ENCODE results near the gene CD8B.
"Not testable (repeated sequence)": the region's sequence is repeated elsewhere in the genome, so short reads cannot be mapped to it uniquely, and the experiment has no call there.

The CD8B gene

GRCh38 chr2:86836915-86837695 lies 24.6 kb downstream of the CD8B start:
- in situ Hi-C loops (cut with HindIII; ENCODE audit: low sequenced_read_pairs) = not testable (repeated sequence)

- in situ Hi-C loops (cut with HindIII; ENCODE audit: low sequenced_read_pairs) = not testable (repeated sequence)
Observed at GRCh38 chr2:86835548-86835889, 26.2 kb downstream of the CD8B start.

GRCh38 chr2:86833315-86833714 lies 28.4 kb downstream of the CD8B start:
- in situ Hi-C loops (cut with HindIII; ENCODE audit: low sequenced_read_pairs) = no loop called here

- in situ Hi-C loops (cut with HindIII; ENCODE audit: low sequenced_read_pairs) = no loop called here
Observed at GRCh38 chr2:86832334-86833096, 29.2 kb downstream of the CD8B start.

GRCh38 chr2:86831537-86831936 lies 30.1 kb downstream of the CD8B start:
- in situ Hi-C loops (cut with HindIII; ENCODE audit: low sequenced_read_pairs) = no loop called here

GRCh38 chr2:86826951-86827350 lies 34.7 kb downstream of the CD8B start:
- in situ Hi-C loops (cut with HindIII; ENCODE audit: low sequenced_read_pairs) = no loop called here

GRCh38 chr2:86825693-86826381 lies 35.8 kb downstream of the CD8B start:
- in situ Hi-C loops (cut with HindIII; ENCODE audit: low sequenced_read_pairs) = no loop called here

- in situ Hi-C loops (cut with HindIII; ENCODE audit: low sequenced_read_pairs) = no loop called here
Observed at GRCh38 chr2:86825036-86825692, 36.5 kb downstream of the CD8B start.

- in situ Hi-C loops (cut with HindIII; ENCODE audit: low sequenced_read_pairs) = no loop called here
Observed at GRCh38 chr2:86822668-86823345, 38.9 kb downstream of the CD8B start.

- in situ Hi-C loops (cut with HindIII; ENCODE audit: low sequenced_read_pairs) = no loop called here
Observed at GRCh38 chr2:86821842-86822241, 39.8 kb downstream of the CD8B start.

- in situ Hi-C loops (cut with HindIII; ENCODE audit: low sequenced_read_pairs) = no loop called here
Observed at GRCh38 chr2:86821306-86821705, 40.4 kb downstream of the CD8B start.

GRCh38 chr2:86818957-86819356 lies 42.7 kb downstream of the CD8B start:
- in situ Hi-C loops (cut with HindIII; ENCODE audit: low sequenced_read_pairs) = no loop called here

GRCh38 chr2:86818114-86818801 lies 43.4 kb downstream of the CD8B start:
- in situ Hi-C loops (cut with HindIII; ENCODE audit: low sequenced_read_pairs) = no loop called here

GRCh38 chr2:86815611-86816010 lies 46.1 kb downstream of the CD8B start:
- in situ Hi-C loops (cut with HindIII; ENCODE audit: low sequenced_read_pairs) = no loop called here

GRCh38 chr2:86809481-86810121 lies 52.1 kb downstream of the CD8B start:
- in situ Hi-C loops (cut with HindIII; ENCODE audit: low sequenced_read_pairs) = no loop called here

GRCh38 chr2:86808315-86809161 lies 53.1 kb downstream of the CD8B start:
- in situ Hi-C loops (cut with HindIII; ENCODE audit: low sequenced_read_pairs) = no loop called here

GRCh38 chr2:86807468-86808275 lies 54.0 kb downstream of the CD8B start:
- in situ Hi-C loops (cut with HindIII; ENCODE audit: low sequenced_read_pairs) = no loop called here

GRCh38 chr2:86807133-86807467 lies 54.6 kb downstream of the CD8B start:
- in situ Hi-C loops (cut with HindIII; ENCODE audit: low sequenced_read_pairs) = no loop called here
